ENCODE data around the gene EIPR1.

GRCh38 chr2:3390041-3390440 is 12.4 kb upstream of the EIPR1 start:
- TF ChIP-seq CTCF (conservative IDR thresholded peaks at IDR 0.05) (no peak), EZH2 (IDR thresholded peaks at IDR 0.05; ENCODE audit: low read depth) (no peak)
